ENCODE data around the gene TMEM191C. TPM values are rescaled to one million over a fixed set of nuclear protein-coding genes. Genes with fewer than 3 reads are reported as not detected.
"Not testable (repeated sequence)": the region's sequence is repeated elsewhere in the genome, so short reads cannot be mapped to it uniquely, and the experiment has no call there.

The TMEM191C gene
- total RNA-seq, 1 donor from 2014 or later = 1.8 TPM

GRCh38 chr22:21446128-21446826 lies 20.9 kb upstream of the TMEM191C start:
- no peak for DNase-seq

GRCh38 chr22:21446827-21447690 lies 20.1 kb upstream of the TMEM191C start:
- DNase-seq = no peak

- no peak for DNase-seq
Observed at GRCh38 chr22:21447694-21448402, 19.3 kb upstream of the TMEM191C start.

GRCh38 chr22:21448627-21449416 lies 18.4 kb upstream of the TMEM191C start:
- no peak for DNase-seq

- DNase-seq = no peak
Observed at GRCh38 chr22:21449531-21450319, 17.5 kb upstream of the TMEM191C start.

- no peak for DNase-seq
Observed at GRCh38 chr22:21450320-21450831, 16.8 kb upstream of the TMEM191C start.

- no peak for DNase-seq
Observed at GRCh38 chr22:21450858-21451353, 16.3 kb upstream of the TMEM191C start.

- no peak for DNase-seq
Observed at GRCh38 chr22:21451545-21452520, 15.4 kb upstream of the TMEM191C start.

GRCh38 chr22:21452666-21453065 lies 14.5 kb upstream of the TMEM191C start:
- DNase-seq = not testable (repeated sequence)

- DNase-seq = not testable (repeated sequence)
Observed at GRCh38 chr22:21454998-21455333, 12.2 kb upstream of the TMEM191C start.

- DNase-seq = no peak
Observed at GRCh38 chr22:21455334-21456089, 11.7 kb upstream of the TMEM191C start.

- no peak for DNase-seq
Observed at GRCh38 chr22:21457023-21457787, 10.0 kb upstream of the TMEM191C start.

- DNase-seq = not testable (repeated sequence)
Observed at GRCh38 chr22:21462672-21463071, 4.5 kb upstream of the TMEM191C start.

GRCh38 chr22:21468194-21469096 lies 1.3 kb downstream of the TMEM191C start:
- not testable (repeated sequence) for DNase-seq

- DNase-seq = not testable (repeated sequence)
Observed at GRCh38 chr22:21469097-21469994, 2.2 kb downstream of the TMEM191C start.

GRCh38 chr22:21472984-21473383 lies 5.8 kb downstream of the TMEM191C start:
- DNase-seq = not testable (repeated sequence)

Measured in skin of body (tissue), 2 donors.